GM19372 (cell line): ENCODE measurements around the gene SUDS3.
"Not testable (repeated sequence)": the region's sequence is repeated elsewhere in the genome, so short reads cannot be mapped to it uniquely, and the experiment has no call there.

ENCODE experiments used
- ATAC-seq: cut with Tn5 transposase; IDR thresholded peaks from one replicate; pipeline ENCODE4 v1.9.1; 2021; ENCODE audit warnings: mild to moderate bottlenecking, low read depth, moderate library complexity; ENCODE audit not compliant: unreplicated experiment

Gene SUDS3

GRCh38 chr12:118376089-118377020 is at the start of gene SUDS3:
Gene SUDS3 (plus strand): TSS chr12:118376555. CDS start chr12:118376692, 137 bp downstream.
- peak; percentile 19 for ATAC-seq

- no peak for ATAC-seq
Measured at GRCh38 chr12:118326991-118327390, 49.4 kb upstream of the SUDS3 start.

GRCh38 chr12:118327391-118327790 is 49.0 kb upstream of the SUDS3 start:
- ATAC-seq = no peak

DNA sequence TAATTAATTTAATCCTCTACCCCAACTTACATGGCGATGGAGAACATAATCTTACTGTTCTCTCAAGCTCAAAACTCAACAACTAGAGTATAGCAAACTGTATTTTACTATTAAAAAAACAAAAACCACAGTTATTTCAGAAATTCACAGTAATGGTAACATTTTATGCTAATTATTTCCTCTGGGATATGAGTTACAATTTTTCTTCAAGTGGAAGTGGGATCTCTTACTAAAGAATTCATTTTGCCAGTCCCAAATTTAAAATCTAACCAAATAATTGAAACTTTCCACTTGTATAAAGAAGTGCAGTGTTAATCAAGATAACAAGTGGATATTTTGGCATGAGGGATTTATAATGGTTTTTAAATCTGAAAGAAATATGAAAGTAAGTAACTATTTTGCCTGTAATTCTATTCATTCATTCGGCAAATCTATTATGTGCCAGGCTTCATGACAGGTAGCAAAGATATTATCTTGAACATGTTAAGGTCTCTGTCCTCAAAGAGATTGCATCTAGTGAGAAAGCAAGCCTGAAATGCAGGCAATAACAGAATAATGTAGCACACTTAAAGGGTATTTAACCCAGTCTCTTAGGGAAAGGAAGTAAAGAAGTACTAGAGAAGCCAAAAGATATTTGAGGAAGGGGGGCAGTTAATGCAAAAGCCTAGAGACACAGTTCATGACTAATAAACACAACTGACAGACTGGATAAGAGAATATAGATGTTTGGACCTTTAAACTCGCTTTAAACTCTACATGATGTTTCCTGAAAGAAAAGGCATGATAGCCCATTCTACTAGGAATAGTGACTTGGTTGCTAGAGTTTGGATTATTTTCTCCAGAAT is 47.6 kb upstream of the SUDS3 start:
- no peak for ATAC-seq

DNA sequence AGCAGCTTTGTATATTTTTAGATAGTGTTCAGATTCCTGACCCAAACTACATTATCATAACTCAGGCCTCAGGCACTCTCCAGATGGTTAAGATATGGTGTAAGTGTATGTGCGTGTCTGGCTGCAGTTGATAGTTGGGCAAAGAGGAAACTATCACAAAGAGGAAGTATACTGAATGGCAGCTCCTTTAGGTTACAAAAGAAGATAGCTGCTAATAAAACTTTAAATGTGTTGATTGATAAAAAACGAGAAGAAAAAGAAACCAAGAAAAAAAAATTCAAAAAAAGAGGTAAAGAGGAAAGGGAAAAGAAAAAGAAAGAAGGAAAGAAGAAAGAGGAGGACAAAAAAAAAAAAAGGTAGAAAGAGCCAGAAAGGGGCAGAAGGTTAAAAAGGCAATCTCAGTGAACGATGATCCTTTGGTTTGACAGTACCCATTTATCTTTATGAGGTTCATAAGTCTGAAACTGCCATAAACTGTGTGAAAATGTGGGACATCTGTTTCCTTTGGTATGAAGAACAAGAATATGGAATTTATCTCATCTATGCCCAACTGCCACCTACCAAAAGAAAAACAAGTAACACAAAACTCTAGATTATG is 45.8 kb upstream of the SUDS3 start:
- peak; percentile 83 for ATAC-seq

- ATAC-seq = no peak
Measured at GRCh38 chr12:118332511-118332910, 43.8 kb upstream of the SUDS3 start.

GRCh38 chr12:118334241-118334640 is 42.1 kb upstream of the SUDS3 start:
- no peak for ATAC-seq

DNA sequence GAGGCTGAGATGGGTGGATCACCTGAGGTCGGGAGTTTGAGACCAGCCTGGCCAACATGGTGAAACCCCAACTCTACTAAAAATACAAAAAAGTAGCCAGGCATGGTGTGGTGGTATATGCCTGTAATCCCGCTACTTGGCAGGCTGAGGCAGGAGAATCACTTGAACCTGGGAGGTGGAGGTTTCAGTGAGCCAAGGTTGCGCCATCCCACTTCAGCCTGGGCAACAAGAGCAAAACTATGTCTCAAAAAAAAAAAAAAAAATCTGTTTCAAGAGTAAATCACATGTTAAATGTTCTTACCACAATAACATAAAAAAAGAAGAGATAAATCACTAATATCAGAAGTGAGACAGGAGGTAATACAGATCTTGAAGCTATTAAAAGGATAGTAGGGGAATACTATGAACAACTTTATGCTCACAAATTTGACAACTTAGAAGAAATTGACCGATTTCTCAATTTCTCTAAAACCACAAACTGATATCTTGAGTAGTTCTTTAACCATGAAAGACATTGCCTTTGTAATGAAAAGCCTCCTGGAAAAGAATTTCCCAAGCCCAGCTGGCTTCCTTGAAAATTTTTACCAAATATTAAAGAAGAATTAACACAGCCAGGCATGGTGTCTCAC is 41.3 kb upstream of the SUDS3 start:
- ATAC-seq = no peak

GRCh38 chr12:118336123-118336522 is 40.2 kb upstream of the SUDS3 start:
- ATAC-seq = no peak

DNA sequence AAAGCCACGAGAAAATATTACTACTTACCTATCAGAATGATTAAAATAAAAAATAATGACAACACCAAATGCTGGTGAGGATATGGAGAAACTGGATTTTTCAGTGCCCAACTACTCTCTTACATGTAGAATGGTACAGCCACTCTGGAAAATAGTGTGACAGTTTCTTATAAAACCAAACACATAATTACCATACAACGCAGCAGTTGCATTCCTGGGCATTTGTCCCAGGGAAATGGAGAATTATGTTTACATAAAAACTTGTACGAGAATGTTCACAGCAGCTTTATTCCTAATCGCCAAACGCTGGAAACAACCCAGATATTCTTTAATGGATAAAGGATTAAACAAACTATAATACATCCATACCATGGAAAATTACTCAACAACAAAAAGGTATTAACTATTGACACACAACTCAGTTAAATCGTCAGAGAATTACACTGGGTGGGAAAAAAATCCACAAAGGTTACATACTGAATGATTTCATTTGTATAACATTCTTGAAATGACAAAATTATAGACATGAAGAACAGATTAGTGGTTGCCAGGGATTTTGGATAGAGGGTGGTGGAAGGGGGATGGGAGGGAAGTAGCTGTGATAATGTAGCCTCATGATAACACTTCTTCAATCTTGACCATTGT is 39.0 kb upstream of the SUDS3 start:
- no peak for ATAC-seq

DNA sequence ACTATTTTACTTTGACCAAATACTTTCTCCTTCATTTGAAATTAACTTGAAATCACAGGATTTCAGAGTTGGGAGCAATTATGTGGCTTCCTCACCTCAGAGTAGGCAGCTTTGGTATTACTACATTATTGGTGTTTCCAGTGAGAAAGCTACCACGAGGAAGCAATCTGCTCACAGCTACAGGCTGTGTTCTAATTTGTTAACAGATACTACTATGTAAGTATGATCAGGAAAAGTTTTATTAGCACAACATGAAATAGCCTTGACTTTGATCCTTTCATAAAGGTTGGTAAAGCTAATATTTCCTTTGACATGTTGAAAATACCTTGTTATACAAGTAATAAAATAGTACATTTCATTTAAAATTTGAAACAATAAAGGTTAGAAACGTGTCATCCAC is 34.3 kb upstream of the SUDS3 start:
- no peak for ATAC-seq

GRCh38 chr12:118344829-118345228 is 31.5 kb upstream of the SUDS3 start:
- no peak for ATAC-seq

GRCh38 chr12:118345355-118345754 is 31.0 kb upstream of the SUDS3 start:
- ATAC-seq = no peak

GRCh38 chr12:118346895-118347294 is 29.5 kb upstream of the SUDS3 start:
- no peak for ATAC-seq

GRCh38 chr12:118347916-118348315 is 28.4 kb upstream of the SUDS3 start:
- ATAC-seq = no peak

DNA sequence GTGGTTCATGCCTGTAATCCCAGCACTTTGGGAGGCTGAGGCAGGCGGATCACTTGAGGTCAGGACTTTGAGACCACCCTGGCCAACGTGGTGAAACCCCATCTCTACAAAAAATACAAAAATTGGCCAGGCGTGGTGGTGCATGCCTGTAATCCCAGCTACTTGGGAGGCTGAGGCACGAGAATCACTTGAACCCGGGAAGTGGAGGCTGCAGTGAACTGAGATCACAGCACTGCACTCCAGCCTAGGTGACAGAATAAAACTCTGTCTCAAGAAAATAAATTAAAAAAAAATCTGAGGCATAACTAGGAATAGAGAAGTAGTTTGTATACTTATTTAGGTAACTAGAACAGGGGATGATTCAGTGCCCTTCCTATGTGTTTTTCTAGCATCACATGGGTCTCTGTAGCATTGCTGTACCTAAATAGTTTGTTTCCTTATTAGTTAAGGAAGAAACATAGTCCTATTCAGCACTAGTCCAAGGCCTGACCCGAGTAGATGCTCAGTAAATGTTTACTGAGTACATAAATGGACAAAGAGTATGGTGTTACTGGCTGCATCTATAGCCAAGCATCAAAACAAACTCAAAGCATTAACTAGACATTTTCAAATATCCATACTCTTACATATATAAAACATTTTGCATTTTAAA is 25.3 kb upstream of the SUDS3 start:
- ATAC-seq = no peak

- ATAC-seq = no peak
Measured at GRCh38 chr12:118353721-118354120, 22.6 kb upstream of the SUDS3 start.

DNA sequence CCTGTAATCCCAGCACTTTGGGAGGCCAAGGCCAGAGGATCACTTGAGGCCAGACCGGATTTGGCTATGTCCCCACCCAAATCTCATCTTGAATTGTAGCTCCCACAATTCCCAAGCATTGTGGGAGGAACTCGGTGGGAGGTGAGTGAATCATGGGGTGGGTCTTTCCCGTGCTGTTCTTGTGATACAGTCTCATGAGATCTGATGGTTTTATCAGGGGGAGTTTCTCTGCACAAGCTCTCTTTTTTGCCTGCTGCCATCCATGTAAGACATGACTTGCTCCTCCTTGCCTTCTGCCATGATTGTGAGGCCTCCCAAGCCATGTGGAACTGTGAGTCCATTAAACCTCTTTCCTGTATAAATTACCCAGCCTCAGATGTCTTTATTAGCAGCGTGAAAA is 21.9 kb upstream of the SUDS3 start:
- ATAC-seq = not testable (repeated sequence)

DNA sequence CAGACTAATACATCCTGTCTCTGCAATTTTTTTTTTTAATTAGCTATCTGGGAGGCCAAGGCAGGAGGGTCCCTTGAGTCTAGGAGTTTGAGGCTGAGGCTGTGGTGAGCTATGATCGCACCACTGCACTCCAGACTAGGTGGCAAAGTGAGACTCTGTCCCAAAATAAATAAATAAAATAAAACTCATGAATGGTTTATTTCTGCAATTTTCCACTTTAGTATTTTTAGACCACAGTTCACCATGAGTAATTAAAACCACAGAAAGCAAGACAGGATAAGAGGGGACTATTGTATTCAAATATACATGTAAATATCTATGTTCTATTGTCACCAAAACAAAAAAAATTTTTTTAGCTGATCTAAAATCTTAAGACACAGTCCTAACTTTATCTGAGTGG is 21.5 kb upstream of the SUDS3 start:
- ATAC-seq = no peak

DNA sequence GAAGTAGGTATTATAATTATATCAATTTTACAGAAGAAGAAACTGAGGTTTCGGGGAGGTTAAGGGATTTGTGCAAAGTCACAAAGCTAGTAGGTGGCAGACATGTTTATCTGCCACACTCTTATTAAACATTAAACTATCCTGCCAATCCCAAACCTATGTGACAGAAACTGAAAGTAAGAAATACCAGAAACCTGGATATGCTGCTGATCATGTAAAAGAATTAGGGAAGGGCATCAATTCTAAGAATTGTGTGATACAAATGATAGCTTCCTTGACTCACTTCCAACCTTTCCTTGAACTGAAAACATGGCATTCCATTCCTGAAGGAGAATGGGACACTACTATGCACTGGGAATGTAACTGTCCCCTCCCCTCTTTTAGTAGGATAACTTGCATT is 20.5 kb upstream of the SUDS3 start:
- ATAC-seq = no peak
